Hematopoietic multipotent progenitor cell treated with erythropoietin and hydrocortisone succinate and interleukin-3 and kit ligand, for 15 days (in vitro differentiated cells): Measurements from ENCODE around the gene TMEM30B.

Source experiments
- DNase-seq: peaks from one replicate; pipeline ENCODE4 v3.0.0-alpha.2; 2015; ENCODE audit warnings: low spot score

The TMEM30B gene

GRCh38 chr14:61298824-61299223, 17.7 kb upstream of the TMEM30B start:
- DNase-seq = no peak

GRCh38 chr14:61297581-61297980, 16.4 kb upstream of the TMEM30B start:
- no peak for DNase-seq

GRCh38 chr14:61296719-61297502, 15.8 kb upstream of the TMEM30B start:
- DNase-seq = peak; percentile 10

- no peak for DNase-seq
Observed at GRCh38 chr14:61296151-61296550, 15.0 kb upstream of the TMEM30B start.

GRCh38 chr14:61290701-61291100, 9.6 kb upstream of the TMEM30B start:
- no peak for DNase-seq

GRCh38 chr14:61288720-61289119, 7.6 kb upstream of the TMEM30B start:
- DNase-seq = no peak

GRCh38 chr14:61288228-61288627, 7.1 kb upstream of the TMEM30B start:
- DNase-seq = no peak

GRCh38 chr14:61287196-61287595, 6.1 kb upstream of the TMEM30B start:
- DNase-seq = no peak

GRCh38 chr14:61285364-61285763, 4.2 kb upstream of the TMEM30B start:
- DNase-seq = no peak

- no peak for DNase-seq
Observed at GRCh38 chr14:61284001-61284400, 2.9 kb upstream of the TMEM30B start.

GRCh38 chr14:61282746-61283145, 1.6 kb upstream of the TMEM30B start:
- DNase-seq = no peak

GRCh38 chr14:61281948-61282275, 774 bp upstream of the TMEM30B start:
- no peak for DNase-seq

- no peak for DNase-seq
Observed at GRCh38 chr14:61280526-61281185, 482 bp downstream of the TMEM30B start.

- no peak for DNase-seq
Observed at GRCh38 chr14:61280092-61280525, 1.0 kb downstream of the TMEM30B start.

- no peak for DNase-seq
Observed at GRCh38 chr14:61279082-61279481, 2.1 kb downstream of the TMEM30B start.

GRCh38 chr14:61277784-61278183, 3.4 kb downstream of the TMEM30B start:
- no peak for DNase-seq

GRCh38 chr14:61277232-61277631, 3.9 kb downstream of the TMEM30B start:
- no peak for DNase-seq

- no peak for DNase-seq
Observed at GRCh38 chr14:61271552-61271951, 9.6 kb downstream of the TMEM30B start.

- DNase-seq = no peak
Observed at GRCh38 chr14:61270714-61271113, 10.4 kb downstream of the TMEM30B start.

- peak; percentile 48 for DNase-seq
Observed at GRCh38 chr14:61269321-61270083, 11.6 kb downstream of the TMEM30B start.

- DNase-seq = no peak
Observed at GRCh38 chr14:61268812-61269211, 12.3 kb downstream of the TMEM30B start.

- no peak for DNase-seq
Observed at GRCh38 chr14:61266891-61267740, 14.0 kb downstream of the TMEM30B start.
